GM19099 (cell line): ENCODE results near the gene WEE2.

Source experiments
- POLR2A ChIP-seq: IDR thresholded peaks from 3 replicates; pipeline ENCODE4 v1.6.1; 2011; ENCODE audit warnings: low read depth; ENCODE audit not compliant: insufficient read length; ENCODE audit errors: extremely low read depth

Gene WEE2

GRCh38 chr7:141702892-141703291, 5.3 kb upstream of the WEE2 start:
- no peak for TF ChIP-seq POLR2A

GRCh38 chr7:141704112-141704511, 4.0 kb upstream of the WEE2 start:
- TF ChIP-seq POLR2A, result no peak

DNA sequence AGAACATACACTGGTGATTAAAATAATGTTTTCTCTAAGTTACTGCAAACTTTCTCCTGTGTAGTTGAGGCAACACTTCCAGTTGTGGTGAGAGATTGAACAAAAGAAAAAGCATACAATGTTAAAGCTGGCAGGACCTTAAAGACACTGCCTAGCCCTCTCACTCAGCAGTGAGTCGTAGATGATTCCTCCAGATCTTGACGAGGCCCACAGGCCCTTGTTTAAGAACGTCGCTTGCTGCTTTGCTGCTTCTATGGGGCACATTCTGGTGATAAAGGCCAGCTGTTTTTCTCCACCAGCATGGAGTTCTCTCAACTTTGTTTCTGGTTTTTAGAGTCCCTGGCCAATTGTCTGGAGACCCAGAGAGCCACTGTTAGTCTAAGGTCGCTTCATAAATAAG, 3.4 kb upstream of the WEE2 start:
- no peak for TF ChIP-seq POLR2A

DNA sequence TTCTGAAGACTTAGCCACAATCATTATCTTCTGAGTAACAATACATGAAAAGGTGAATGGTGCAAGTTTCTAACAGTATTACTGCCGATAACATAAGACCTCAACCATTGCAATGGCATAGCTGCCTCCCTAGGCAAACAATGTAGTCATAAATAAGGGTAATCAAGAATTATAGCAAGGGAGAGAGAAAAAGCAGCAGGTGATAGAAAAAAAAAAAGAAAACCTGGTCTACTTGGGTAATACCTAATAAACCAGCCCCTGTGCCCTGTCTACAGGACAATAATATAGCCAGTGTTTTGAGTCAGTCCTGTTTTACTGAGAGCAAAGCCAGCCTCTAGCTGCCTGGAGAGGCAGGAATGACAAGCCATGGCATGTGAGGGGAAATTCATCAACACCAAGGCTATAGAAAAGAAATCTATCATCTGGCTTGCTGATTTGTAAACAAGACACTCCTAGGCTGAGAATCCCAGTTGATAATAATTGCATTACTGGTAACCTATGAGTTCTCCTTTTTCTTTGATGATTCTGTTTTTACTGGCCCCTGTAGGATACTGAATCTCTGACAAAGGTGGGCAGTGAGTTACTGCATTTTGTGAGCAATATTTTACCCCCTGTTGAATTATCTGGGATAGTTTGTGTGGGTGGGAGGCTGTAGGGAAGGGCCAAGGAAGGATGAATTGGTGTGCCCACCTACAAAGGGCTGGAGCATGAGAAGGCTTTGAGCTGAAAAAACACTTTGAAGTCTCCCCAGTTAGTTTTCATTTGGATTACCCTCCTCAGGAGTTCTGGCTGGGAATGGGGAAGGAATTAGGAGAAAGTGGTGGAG, 1.7 kb upstream of the WEE2 start:
- no peak for TF ChIP-seq POLR2A

DNA sequence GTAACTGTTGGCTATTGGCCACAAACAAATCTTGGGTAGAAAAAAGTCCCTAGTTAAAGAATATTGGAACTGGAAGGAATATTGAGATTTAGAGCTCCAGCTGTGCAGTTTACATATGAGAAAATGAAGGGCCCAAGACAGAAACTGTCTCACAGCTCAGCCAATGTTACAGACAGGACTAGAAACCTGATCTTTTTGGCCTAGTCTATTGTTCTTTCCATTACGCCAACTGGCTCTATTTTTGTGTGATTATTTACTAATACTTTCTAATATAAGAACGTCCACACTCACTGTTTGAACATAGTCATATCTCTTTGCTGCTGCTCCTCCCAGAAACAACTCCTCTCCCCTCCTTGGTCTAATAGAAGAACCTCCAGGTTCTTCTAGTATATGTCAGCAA, 1.2 kb downstream of the WEE2 start:
- no peak for TF ChIP-seq POLR2A

- no peak for TF ChIP-seq POLR2A
Observed at GRCh38 chr7:141709749-141710148, 1.6 kb downstream of the WEE2 start.

- no peak for TF ChIP-seq POLR2A
Observed at GRCh38 chr7:141710301-141710700, 2.1 kb downstream of the WEE2 start.

- no peak for TF ChIP-seq POLR2A
Observed at GRCh38 chr7:141712603-141713255, 4.6 kb downstream of the WEE2 start.

DNA sequence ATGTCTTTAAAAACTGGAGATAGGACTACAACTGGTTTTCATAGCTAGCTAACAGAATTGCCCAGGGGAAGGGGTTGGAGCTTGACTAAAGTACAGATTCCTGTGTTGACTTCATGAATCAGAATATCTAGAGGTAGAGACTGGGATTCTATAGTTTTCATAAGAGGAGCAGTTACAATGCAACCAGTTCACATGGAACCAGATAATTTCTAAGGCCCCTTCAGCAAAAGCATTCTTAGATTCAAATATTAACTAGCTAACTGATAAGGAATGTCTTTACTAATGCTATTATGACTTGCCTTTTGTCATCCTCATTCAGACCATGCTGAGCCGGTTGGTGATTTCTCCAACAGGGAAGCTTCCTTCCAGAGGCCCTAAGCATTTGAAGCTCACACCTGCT, 5.7 kb downstream of the WEE2 start:
- no peak for TF ChIP-seq POLR2A

- no peak for TF ChIP-seq POLR2A
Observed at GRCh38 chr7:141714571-141714970, 6.4 kb downstream of the WEE2 start.

DNA sequence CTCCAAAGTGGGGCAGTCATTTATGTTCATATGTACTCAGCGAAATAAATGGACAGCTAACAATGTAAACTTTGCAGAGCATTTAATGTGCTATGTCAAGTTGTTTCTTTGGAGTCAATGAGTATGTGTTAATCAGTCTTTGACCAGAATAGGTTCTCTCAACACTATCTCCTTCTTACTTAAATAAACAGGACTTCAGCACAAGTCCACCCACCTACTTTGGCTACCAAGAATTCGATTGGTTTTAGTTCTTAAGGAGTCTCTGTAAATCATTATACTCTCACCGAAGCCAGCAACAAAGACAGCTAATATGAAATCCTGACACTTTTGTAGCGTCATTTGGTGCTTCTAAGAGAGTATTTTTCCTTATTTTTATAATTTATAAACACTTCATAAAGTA, 6.9 kb downstream of the WEE2 start:
- TF ChIP-seq POLR2A, result no peak

DNA sequence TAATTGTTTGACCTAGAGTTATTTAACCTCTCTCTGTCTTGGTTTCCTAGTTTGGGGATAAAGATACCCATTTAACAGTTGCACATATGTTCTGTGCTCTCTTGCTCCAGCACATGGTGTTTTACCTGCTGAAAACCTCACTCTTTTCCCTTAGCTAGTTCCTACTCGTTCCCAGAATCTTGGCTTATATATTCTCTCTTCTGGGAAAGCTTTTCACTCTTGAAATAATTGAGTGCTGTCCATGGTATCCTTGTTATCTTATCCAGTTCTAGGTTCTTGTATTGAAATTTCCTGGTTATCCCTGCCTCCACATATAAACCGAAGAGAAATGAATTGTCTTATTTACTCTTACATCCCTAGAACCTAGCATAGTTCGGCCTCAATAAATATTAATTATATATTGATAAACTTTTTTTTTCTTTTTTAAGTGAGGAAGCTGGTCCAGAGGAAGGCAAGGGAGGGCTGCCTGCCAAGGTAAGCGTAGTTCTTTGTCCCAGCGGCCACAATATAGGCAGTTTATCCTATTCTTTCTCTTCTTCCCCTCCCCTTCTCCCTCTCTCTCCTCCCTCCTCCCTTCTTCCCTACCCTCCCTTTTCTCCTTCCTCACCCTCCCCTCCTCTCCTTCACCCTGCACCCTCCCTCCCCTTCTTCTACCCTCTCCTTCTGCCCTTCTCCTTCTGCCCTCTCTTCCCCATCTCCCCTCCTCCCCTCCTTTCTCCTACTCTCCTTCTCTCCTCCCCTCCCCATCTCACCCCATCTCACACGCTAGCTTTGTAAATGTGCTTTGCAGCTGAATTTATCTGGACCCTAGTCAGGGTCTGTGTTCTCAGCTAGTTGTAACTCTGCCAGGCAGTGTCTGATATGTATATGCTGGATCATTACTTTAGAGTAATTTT, 7.9 kb downstream of the WEE2 start:
- TF ChIP-seq POLR2A, result no peak

DNA sequence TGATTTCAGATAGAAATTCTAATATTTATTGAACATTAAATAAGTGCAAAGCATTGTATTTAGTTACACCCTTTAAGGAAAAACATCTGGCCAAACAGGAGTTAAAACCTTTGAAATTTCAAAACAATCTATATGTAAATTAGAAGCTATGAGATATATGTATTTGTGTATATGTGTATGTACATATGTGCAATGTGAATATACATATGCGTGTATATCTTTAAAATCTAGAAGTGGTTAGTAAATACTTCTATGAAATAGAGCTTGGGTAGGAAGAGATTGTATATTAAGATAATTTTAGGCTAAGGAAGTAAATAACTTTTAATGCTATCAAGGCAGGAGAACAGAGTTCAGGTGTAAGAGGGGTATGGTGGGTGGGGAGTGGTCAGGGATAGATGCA, 9.3 kb downstream of the WEE2 start:
- no peak for TF ChIP-seq POLR2A

GRCh38 chr7:141722529-141722928, 14.4 kb downstream of the WEE2 start:
- no peak for TF ChIP-seq POLR2A

DNA sequence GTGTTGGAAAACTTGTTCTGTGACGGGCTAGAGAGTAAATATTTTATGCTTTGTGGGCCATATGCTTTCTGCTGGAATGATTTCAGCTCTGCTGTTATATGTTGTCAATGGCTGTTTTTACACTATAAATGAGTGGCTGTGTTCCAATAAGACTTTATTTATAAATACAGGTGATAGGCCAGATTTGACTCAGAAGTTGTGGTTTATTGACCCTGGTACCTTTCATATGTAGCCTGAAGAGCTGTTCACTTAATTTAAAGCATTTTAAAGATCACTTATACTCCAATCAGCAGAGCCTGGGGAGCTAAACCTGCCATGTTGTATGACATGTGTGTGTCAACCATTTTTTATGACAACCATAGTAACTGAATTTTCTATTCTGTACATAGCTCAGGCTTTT, 20.9 kb downstream of the WEE2 start:
- TF ChIP-seq POLR2A, result no peak
